ENCODE results near the gene CCDC33.

DNA sequence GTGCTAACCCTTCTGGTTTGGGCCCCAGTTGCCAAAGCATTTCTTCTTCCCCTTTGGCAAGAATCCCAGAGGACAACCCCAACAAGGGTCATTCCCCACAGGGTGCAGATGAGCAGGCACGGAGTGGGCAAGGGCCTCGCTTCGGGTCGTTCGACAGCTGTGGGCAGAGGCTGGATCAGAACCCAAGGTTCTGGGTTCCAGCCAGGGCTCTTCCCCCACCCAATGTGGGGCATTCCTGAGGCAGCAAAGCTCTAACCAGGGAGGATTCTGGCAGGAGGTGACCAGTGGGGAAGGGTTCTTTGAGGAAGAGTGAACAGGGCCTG is 83.0 kb downstream of the CCDC33 start:
- no peak for TF ChIP-seq ZNF274 (IDR thresholded peaks at IDR 0.05; ENCODE audit: low read depth, low read length)
- TF ChIP-seq SUZ12 (IDR thresholded peaks at IDR 0.05; ENCODE audit: extremely low read depth, insufficient read depth, insufficient read length): no peak
- no peak for TF ChIP-seq YY1 (IDR thresholded peaks at IDR 0.05; ENCODE audit: insufficient read depth, insufficient read length)
